ENCODE results near the gene ARHGAP22.

ARHGAP22 gene

GRCh38 chr10:48580236-48580635, 24.6 kb downstream of the ARHGAP22 start:
- DNase-seq, result no peak

GRCh38 chr10:48579251-48579960, 25.5 kb downstream of the ARHGAP22 start:
- DNase-seq, result no peak

GRCh38 chr10:48577158-48577557, 27.7 kb downstream of the ARHGAP22 start:
- DNase-seq, result no peak

- DNase-seq, result no peak
Measured at GRCh38 chr10:48576501-48576900, 28.4 kb downstream of the ARHGAP22 start.

- DNase-seq, result no peak
Measured at GRCh38 chr10:48575901-48576300, 29.0 kb downstream of the ARHGAP22 start.

- no peak for DNase-seq
Measured at GRCh38 chr10:48574817-48575380, 30.0 kb downstream of the ARHGAP22 start.

GRCh38 chr10:48574322-48574796, 30.5 kb downstream of the ARHGAP22 start:
- DNase-seq, result no peak

- no peak for DNase-seq
Measured at GRCh38 chr10:48573045-48573444, 31.8 kb downstream of the ARHGAP22 start.

- no peak for DNase-seq
Measured at GRCh38 chr10:48572414-48572813, 32.5 kb downstream of the ARHGAP22 start.

GRCh38 chr10:48568546-48568945, 36.3 kb downstream of the ARHGAP22 start:
- no peak for DNase-seq

GRCh38 chr10:48568131-48568530, 36.7 kb downstream of the ARHGAP22 start:
- no peak for DNase-seq

GRCh38 chr10:48567346-48567745, 37.5 kb downstream of the ARHGAP22 start:
- no peak for DNase-seq

- no peak for DNase-seq
Measured at GRCh38 chr10:48564466-48565160, 40.3 kb downstream of the ARHGAP22 start.

- DNase-seq, result no peak
Measured at GRCh38 chr10:48557511-48558123, 47.3 kb downstream of the ARHGAP22 start.

- DNase-seq, result no peak
Measured at GRCh38 chr10:48556713-48557112, 48.2 kb downstream of the ARHGAP22 start.

GRCh38 chr10:48556065-48556464, 48.8 kb downstream of the ARHGAP22 start:
- no peak for DNase-seq

- no peak for DNase-seq
Measured at GRCh38 chr10:48555310-48556042, 49.4 kb downstream of the ARHGAP22 start.

GRCh38 chr10:48554656-48555055, 50.2 kb downstream of the ARHGAP22 start:
- DNase-seq, result no peak

GRCh38 chr10:48554246-48554645, 50.6 kb downstream of the ARHGAP22 start:
- DNase-seq, result no peak

- DNase-seq, result no peak
Measured at GRCh38 chr10:48552946-48553564, 51.8 kb downstream of the ARHGAP22 start.

GRCh38 chr10:48551861-48552591, 52.8 kb downstream of the ARHGAP22 start:
- DNase-seq, result no peak

GRCh38 chr10:48550977-48551376, 53.9 kb downstream of the ARHGAP22 start:
- DNase-seq, result no peak
